Stimulated activated CD8-positive, alpha-beta memory T cell treated with anti-CD3 and anti-CD28 coated beads, Interleukin-7, amount 100 ng/mL, for 48 hours (primary cell): Measurements from ENCODE around the gene TDRD10.
"Not testable (repeated sequence)": the region's sequence is repeated elsewhere in the genome, so short reads cannot be mapped to it uniquely, and the experiment has no call there.

Experiments used
- DNase-seq, 2 donors: peaks; one replicate each; pipeline ENCODE4 v3.0.0-alpha.2; 2020; ENCODE audit warnings: low read depth in 1 of 2; ENCODE audit errors: extremely low read depth in 1 of 2

The TDRD10 gene

DNA sequence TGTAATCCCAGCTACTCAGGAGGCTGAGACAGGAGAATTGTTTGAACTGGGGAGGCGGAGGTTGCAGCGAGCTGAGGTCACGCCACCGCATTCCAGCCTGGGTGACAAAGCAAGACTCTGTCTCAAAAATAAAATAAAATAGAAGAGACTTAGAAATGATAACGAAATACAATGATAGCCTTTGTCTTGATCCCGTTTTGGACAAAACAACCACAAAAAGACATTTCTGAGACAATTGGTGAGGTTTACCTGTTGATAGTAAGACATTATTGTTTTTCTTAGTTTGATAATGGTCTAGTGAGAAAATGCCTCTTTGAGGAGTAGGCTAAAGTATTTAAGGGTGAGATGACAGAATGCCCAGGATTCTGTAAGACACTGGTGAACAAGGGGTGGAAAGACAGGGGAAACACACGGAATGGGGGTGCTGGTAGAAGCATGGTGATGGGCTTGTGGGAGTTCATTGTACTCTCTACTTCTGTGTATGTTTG, 12.1 kb downstream of the TDRD10 start:
- DNase-seq = no peak

- no peak for DNase-seq
These were observed 15.6 kb downstream of the TDRD10 start for GRCh38 chr1:154517661-154518060.

GRCh38 chr1:154519591-154519991, 17.6 kb downstream of the TDRD10 start:
- DNase-seq = no peak

DNA sequence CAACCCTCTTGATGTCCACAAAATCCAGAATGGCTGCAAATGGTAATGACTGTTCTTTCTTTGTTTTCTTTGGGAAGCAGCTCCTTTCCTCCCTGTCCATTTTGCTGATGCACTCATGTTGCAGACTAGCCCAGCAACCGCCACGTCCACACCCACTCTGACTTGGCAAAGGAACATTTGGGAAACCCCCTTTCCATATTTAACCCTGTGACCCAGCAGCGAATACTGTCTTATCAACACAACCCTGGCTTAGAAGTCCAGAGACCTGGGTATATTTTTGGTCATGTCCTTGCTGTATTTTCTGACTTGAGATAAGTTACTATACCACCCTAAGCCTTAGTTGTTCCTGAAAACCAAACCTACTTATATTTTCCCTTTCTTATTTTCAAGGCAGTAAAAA, 18.3 kb downstream of the TDRD10 start:
- DNase-seq = no peak

DNA sequence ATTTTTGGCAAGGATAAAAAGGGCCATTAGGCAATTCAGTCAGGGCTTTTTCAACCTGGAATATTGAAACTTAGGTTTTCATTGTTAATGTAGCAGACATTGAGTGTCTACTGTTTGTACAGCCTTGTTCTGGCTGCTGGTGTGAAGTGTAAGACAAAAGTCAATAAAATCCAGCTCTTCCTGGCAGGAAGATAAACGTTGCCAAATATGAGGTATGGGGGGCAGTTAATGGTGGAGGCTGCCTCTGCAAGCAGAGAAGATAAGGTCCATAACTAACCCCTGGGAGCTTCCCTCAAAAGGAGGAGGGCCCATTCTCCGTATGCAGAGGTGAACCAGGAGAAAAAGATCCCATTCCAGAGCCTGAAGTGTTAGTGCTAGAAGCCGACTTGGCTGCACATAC, 19.7 kb downstream of the TDRD10 start:
- no peak for DNase-seq

GRCh38 chr1:154524881-154525280, 22.9 kb downstream of the TDRD10 start:
- DNase-seq = no peak

GRCh38 chr1:154527192-154527591, 25.2 kb downstream of the TDRD10 start:
- no peak for DNase-seq

DNA sequence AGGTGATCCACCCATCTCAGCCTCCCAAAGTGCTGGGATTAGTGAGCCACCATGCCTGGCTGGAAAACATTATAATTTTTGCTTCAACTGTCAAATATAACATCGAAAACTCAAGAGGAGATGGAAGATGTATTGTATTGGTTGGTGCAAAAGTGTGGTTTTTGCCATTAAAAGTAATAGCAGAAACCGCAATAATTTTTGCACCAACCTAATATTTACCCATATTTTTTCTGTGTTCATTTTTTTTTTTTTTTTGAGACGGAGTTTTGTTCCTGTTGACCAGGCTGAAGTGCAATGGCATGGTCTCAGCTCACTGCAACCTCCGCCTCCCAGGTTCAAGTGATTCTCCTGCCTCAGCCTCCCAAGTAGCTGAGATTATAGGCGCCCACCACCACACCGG, 27.3 kb downstream of the TDRD10 start:
- no peak for DNase-seq

DNA sequence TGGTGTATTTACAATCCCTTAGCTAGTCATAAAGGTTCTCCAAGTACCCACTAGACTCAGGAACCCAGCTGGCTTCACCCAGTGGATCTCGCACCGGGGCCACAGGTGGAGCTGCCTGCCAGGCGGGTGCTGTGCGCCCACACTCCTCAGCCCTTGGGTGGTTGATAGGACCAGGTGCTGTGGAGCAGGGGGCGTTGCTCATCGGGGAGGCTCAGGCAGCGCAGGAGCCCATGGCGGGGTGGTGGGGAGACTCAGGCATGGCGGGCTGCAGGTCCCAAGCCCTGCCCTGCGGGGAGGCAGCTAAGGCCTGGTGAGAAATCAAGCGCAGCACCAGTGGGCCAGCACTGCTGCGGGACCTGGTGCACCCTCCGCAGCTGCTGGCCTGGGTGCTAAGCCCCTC, 29.9 kb downstream of the TDRD10 start:
- not testable (repeated sequence) for DNase-seq

DNA sequence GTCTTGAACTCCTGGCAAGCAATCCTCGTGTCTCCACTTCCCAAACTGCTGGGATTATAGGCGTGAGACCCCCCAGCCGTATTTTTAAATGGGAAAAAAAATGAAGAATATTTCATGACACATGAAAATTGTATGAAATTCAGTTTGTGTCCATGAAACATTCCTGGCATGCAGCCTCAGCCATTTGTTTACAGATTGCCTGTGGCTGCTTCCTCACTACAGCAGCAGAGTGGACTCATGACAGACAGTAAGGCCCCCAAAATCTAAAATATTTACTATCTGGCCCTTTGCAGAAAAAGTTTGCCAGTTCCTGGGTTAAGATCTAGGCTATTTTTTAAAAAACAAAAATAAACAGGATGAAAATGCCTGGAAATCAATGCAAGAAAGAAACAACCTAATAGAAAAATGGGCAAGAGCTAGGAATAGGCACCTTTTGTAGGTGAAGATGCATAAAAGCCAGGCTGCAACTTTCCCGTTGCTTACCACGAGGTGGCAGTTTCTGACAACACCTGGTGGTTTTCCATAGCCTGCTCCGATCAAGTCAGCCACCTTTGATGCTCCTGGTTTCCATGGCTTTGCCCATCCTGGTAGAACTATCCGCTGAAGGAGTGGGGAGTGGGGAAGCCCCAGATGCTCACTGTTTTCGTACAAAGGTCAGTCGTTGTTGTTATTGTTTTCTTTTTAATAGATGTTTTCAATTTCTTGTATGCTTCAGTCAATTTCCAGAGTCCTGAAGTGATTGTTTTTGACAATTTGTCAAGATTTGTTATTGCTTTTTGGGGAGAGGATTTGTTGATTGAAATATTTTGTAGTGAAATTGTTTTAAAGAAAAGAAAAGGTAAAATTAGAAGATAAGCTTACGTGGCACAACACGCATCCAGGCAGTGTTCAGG, 32.2 kb downstream of the TDRD10 start:
- no peak for DNase-seq

GRCh38 chr1:154536570-154536969, 34.6 kb downstream of the TDRD10 start:
- DNase-seq = no peak

- DNase-seq = no peak
These were observed 37.8 kb downstream of the TDRD10 start for GRCh38 chr1:154539486-154540483.

DNA sequence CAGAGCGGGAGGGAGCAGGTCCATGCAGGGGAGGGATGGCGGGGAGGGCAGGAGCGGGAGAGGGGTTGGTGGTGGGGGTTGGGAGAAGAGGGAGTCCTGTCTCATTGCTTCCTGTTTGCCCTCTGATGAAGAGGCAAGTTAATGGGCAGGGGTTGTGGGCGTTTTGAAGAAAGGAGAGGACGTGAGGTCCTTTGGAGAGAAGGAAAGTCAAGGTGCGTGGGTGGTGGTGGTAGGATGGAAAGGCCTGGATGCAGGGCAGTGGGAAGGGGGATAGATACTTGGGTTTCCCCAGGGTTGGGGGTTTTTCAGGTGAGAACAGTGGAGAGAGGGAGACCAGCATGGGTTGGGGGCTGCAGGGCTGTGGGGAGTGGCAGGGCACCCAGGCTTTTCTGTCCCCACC, 39.2 kb downstream of the TDRD10 start:
- no peak for DNase-seq

- peak; percentile 32 to 35 for DNase-seq
These were observed 44.4 kb downstream of the TDRD10 start for GRCh38 chr1:154546264-154547063.

DNA sequence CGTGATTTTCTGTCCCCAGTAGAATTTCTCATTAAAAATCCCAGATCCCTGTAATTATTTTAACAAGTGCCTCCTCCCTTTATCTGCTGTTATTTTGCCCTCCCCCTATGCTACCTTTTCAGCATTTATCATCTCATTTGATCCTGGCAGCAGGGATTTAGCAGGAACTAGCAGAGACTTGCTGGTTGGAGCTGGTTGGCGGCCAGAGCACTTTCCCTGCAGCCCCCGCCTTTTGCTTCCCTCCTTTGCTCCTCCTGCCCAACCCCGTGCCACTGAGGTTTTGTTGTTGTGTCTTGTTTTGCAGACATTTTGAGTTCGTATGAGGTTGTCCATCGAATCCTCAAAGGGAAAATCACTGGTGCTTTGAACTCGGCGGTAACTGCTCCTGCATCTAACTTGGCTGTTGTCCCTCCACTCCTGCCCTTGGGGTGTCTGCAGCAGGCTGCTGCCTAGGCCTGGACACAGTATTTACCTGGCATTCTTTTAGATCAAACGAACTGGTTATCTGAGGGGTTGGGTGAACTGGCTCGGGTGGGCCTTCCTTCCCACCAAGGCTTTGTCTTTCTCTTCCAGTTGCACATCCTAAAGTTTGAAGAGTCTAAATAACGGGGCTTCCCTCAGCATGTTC, 45.2 kb downstream of the TDRD10 start:
- no peak for DNase-seq

- no peak for DNase-seq
These were observed 46.0 kb downstream of the TDRD10 start for GRCh38 chr1:154548028-154548427.

- no peak for DNase-seq
These were observed 47.3 kb downstream of the TDRD10 start for GRCh38 chr1:154549202-154549770.

- no peak for DNase-seq
These were observed 48.1 kb downstream of the TDRD10 start for GRCh38 chr1:154550070-154550469.

DNA sequence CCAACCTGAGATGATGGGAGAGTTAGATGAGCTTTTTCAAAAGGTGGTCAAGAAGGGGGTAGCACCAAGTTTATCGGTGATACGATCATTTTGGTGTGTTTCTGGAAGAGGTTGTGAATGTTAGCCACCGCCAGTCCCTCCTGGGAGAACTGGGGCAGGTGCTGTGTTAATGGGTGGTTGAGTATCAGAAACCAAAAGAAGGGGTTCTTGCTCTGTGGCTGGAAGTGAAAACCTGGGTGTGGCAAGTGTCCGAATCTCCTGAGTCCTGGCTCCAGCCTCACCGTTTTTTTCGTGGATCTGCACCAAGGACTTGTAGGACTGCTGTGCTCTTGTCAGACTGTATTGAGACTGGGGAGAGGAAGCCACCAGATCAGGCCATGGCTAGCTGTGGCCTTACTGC, 48.6 kb downstream of the TDRD10 start:
- no peak for DNase-seq

GRCh38 chr1:154551474-154551873, 49.5 kb downstream of the TDRD10 start:
- DNase-seq = no peak
